22Rv1 (cell line): ENCODE data around the gene RAP2A.

Source experiments
- ZFX ChIP-seq: fragments of 450-650 bp; IDR thresholded peaks from 2 replicates; pipeline ENCODE4 v1.6.1; 2017; ENCODE audit warnings: antibody characterized with exemption, borderline replicate concordance
- TF ChIP-seq, protein P1 (sequence below): fragments of 450-650 bp; IDR thresholded peaks from 2 replicates; pipeline ENCODE4 v1.5.1; 2017; ENCODE audit warnings: mild to moderate bottlenecking

DNA sequence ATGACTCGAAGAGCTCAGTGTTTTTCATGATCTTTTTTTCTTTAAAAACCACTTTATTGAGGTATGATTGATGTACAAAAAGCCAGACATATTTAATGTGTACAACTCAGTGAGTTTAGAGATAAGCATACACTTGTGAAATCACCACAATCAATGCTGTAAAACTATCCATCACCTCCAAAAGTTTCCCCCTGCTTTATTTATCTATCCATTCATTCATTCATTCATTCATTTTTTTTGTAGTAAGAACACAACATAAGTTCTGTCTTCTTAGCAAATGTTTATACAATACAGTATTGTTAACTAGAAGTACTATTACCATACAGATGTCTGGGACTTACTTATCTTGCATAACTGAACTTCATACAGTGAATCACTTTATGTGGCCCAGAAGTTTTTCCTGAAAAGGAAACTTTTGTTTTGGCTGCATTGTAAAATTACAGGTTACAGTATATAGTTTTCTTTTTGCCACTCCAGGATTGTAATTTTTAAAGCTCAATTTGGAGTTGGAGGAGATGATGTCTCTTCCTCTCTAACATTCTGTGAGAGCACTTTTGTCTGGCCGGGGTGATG, 6.7 kb downstream of the RAP2A start:
- TF ChIP-seq, protein P1, sequence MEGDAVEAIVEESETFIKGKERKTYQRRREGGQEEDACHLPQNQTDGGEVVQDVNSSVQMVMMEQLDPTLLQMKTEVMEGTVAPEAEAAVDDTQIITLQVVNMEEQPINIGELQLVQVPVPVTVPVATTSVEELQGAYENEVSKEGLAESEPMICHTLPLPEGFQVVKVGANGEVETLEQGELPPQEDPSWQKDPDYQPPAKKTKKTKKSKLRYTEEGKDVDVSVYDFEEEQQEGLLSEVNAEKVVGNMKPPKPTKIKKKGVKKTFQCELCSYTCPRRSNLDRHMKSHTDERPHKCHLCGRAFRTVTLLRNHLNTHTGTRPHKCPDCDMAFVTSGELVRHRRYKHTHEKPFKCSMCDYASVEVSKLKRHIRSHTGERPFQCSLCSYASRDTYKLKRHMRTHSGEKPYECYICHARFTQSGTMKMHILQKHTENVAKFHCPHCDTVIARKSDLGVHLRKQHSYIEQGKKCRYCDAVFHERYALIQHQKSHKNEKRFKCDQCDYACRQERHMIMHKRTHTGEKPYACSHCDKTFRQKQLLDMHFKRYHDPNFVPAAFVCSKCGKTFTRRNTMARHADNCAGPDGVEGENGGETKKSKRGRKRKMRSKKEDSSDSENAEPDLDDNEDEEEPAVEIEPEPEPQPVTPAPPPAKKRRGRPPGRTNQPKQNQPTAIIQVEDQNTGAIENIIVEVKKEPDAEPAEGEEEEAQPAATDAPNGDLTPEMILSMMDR, result no peak
- TF ChIP-seq ZFX, result no peak
